MM.1S (cell line): ENCODE results near the gene SLC38A10.

Source experiments
- DNase-seq: peaks from one replicate; pipeline ENCODE4 v3.0.0-alpha.2; 2015
- H2AFZ ChIP-seq: fragments of 300-600 bp; sonication (generic); 2 replicates; pipeline ENCODE4 v1.6.0; 2016; ENCODE audit warnings: antibody characterized with exemption, low read length
- H3F3A ChIP-seq: fragments of 300-600 bp; sonication (generic); 2 replicates; pipeline ENCODE4 v1.6.1; 2016; ENCODE audit warnings: mild to moderate bottlenecking, antibody characterized with exemption, low read length, moderate library complexity, mixed read lengths; ENCODE audit not compliant: insufficient read depth
- H3K27ac ChIP-seq: fragments of 300-600 bp; sonication (generic); 2 replicates; pipeline ENCODE4 v1.5.1; 2016; ENCODE audit warnings: mild to moderate bottlenecking, low read length
- H3K27me3 ChIP-seq: fragments of 300-600 bp; sonication (generic); replicated peaks from 2 replicates; pipeline ENCODE4 v1.6.0; 2016; ENCODE audit warnings: low read length; ENCODE audit not compliant: insufficient read depth
- H3K36me3 ChIP-seq: fragments of 300-600 bp; sonication (generic); replicated peaks from 2 replicates; pipeline ENCODE4 v1.6.1; 2016; ENCODE audit warnings: mild to moderate bottlenecking, low read length, mixed read lengths; ENCODE audit not compliant: insufficient read depth
- H3K4me1 ChIP-seq: fragments of 300-600 bp; sonication (generic); 2 replicates; pipeline ENCODE4 v1.6.1; 2016; ENCODE audit warnings: low read length, mixed read lengths
- H3K4me2 ChIP-seq: fragments of 300-600 bp; sonication (generic); 2 replicates; pipeline ENCODE4 v1.6.0; 2016; ENCODE audit warnings: low read depth, low read length
- H3K4me3 ChIP-seq: fragments of 300-600 bp; sonication (generic); 2 replicates; pipeline ENCODE4 v1.5.1; 2016; ENCODE audit warnings: low read length, mixed read lengths
- H3K79me2 ChIP-seq: fragments of 300-600 bp; sonication (generic); 2 replicates; pipeline ENCODE4 v1.6.1; 2016; ENCODE audit warnings: mixed run types, low read length, mixed read lengths
- H3K9ac ChIP-seq: fragments of 300-600 bp; sonication (generic); 2 replicates; pipeline ENCODE4 v1.6.1; 2016; ENCODE audit warnings: low read length, mixed read lengths
- H3K9me2 ChIP-seq: fragments of 300-600 bp; sonication (generic); replicated peaks from 2 replicates; pipeline ENCODE4 v1.6.1; 2016; ENCODE audit warnings: mild to moderate bottlenecking, low read length, mixed read lengths; ENCODE audit not compliant: insufficient read depth
- H3K9me3 ChIP-seq: fragments of 300-600 bp; sonication (generic); replicated peaks from 2 replicates; pipeline ENCODE4 v1.6.1; 2016; ENCODE audit warnings: mild to moderate bottlenecking, low read length, mixed read lengths; ENCODE audit not compliant: insufficient read depth
- H4K20me1 ChIP-seq: fragments of 300-600 bp; sonication (generic); 2 replicates; pipeline ENCODE4 v1.6.1; 2016; ENCODE audit warnings: mild to moderate bottlenecking, low read length, moderate library complexity, mixed read lengths; ENCODE audit not compliant: insufficient read depth
- EZH2 ChIP-seq: fragments of 300-600 bp; sonication (generic); optimal IDR thresholded peaks from 2 replicates; pipeline ENCODE3; 2017; ENCODE audit warnings: low read depth, mild to moderate bottlenecking, antibody characterized with exemption, low read length, mixed read lengths
- EZH2phosphoT487 ChIP-seq: fragments of 300-600 bp; sonication (generic); IDR thresholded peaks from 2 replicates; pipeline ENCODE4 v1.6.1; 2018; ENCODE audit warnings: antibody characterized with exemption, low read length
- TF ChIP-seq, protein P1 (sequence below): fragments of 300-600 bp; sonication (generic); IDR thresholded peaks from 2 replicates; pipeline ENCODE4 v1.5.1; 2016; ENCODE audit warnings: antibody characterized with exemption, low read length, mixed read lengths

Gene SLC38A10

DNA sequence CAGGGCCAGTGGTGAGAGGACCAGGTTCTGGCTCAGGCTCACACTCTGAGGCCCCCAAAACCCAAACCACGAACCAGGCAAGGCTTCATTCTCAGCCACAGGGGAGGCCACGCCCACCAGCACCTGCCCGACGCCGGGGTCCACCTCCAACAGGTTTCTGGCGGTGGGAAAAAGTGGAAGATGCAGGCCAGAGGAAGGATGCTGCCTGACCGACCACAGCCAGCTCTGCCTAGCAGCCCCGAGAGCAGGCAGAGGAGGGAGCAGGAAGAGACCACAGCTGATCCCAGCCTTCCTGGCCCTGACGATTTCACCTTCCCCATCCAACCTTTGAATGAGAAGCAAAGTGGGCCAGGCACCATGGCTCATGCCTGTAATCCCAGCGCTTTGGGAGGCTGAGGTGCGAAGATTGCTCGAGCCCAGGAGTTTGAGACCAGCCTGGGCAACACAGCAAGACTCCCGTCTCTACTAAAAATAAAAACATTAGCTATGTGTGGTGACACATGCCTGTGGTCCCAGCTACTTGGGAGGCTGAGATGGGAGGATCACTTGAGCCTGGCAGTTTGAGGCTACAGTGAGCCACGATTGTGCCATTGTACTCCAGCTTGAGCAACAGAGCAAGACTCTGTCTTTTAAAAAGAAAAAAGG lies 30.7 kb upstream of the SLC38A10 start:
- H4K20me1 ChIP-seq, result no peaks in the 10 kb centered on the region
- no peaks in the 10 kb centered on the region for H3K36me3 ChIP-seq
- no peak overlapping the region for H2AFZ ChIP-seq
- no peak for DNase-seq
- H3K9ac ChIP-seq, result no peak overlapping the region
- H3F3A ChIP-seq, result peaks cover 9% of the 10 kb centered on the region; the same call in 1 of the 2 replicates
- TF ChIP-seq EZH2phosphoT487, result no peak
- no peak for TF ChIP-seq EZH2
- TF ChIP-seq, protein P1, sequence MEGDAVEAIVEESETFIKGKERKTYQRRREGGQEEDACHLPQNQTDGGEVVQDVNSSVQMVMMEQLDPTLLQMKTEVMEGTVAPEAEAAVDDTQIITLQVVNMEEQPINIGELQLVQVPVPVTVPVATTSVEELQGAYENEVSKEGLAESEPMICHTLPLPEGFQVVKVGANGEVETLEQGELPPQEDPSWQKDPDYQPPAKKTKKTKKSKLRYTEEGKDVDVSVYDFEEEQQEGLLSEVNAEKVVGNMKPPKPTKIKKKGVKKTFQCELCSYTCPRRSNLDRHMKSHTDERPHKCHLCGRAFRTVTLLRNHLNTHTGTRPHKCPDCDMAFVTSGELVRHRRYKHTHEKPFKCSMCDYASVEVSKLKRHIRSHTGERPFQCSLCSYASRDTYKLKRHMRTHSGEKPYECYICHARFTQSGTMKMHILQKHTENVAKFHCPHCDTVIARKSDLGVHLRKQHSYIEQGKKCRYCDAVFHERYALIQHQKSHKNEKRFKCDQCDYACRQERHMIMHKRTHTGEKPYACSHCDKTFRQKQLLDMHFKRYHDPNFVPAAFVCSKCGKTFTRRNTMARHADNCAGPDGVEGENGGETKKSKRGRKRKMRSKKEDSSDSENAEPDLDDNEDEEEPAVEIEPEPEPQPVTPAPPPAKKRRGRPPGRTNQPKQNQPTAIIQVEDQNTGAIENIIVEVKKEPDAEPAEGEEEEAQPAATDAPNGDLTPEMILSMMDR, result no peak
- H3K9me3 ChIP-seq, result no peaks in the 10 kb centered on the region
- peaks cover 42% of the 10 kb centered on the region for H3K27me3 ChIP-seq
- no peaks in the 10 kb centered on the region for H3K79me2 ChIP-seq
- H3K4me3 ChIP-seq, result no peak overlapping the region
- H3K9me2 ChIP-seq, result no peaks in the 10 kb centered on the region
- H3K4me2 ChIP-seq, result no peak overlapping the region
- no peak overlapping the region for H3K27ac ChIP-seq
- peaks cover 23% of the 10 kb centered on the region for H3K4me1 ChIP-seq

DNA sequence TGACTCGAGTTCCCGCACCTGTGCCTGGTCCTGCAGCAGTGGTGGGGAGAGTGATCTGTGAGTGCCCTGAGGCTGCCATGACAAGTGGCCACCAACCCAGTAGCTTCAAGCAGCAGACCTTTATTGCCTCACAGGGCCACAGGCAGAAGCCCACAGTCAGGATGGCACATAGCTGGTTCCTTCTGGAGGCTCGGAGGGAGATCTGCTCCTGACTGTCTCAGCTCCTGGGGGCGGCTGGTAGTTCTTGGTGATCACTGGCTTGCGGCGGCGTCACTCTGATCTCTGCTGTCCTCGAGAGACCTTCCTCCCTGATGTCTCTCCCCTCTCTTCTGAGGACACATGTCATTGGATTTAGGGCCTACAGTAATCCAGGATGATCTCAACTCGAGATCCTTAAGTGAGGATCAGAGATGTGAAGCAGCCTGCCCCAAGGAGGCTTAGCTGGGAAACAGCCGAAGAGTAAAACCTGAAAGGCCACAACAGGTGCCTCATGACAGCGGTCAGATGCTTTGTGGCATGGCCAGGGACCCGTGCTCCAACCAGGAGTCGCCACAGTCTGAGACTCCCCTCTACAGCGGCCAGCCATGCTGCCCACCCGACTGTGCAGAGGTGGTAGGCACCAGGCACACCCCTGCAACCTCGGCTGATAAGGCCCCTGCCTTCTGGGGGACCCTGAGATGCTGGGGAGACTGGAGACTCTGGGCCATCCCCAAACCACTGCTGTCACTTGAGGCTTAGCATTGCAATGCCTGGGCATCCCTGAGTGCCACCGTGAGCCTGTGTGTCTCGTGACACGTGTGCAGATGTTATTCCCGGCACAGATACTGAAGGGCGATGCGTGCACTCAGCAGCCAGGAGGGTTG lies 30.0 kb upstream of the SLC38A10 start:
- H3K4me1 ChIP-seq, result peaks cover 20% of the 10 kb centered on the region
- H3K9me3 ChIP-seq, result no peaks in the 10 kb centered on the region
- H2AFZ ChIP-seq, result no peak overlapping the region
- H3K36me3 ChIP-seq, result no peaks in the 10 kb centered on the region
- H3F3A ChIP-seq, result peaks cover 9% of the 10 kb centered on the region; the same call in 1 of the 2 replicates
- H3K79me2 ChIP-seq, result no peaks in the 10 kb centered on the region
- TF ChIP-seq, protein P1, result no peak
- TF ChIP-seq EZH2phosphoT487 (no peak), EZH2 (no peak)
- H3K27ac ChIP-seq, result no peak overlapping the region
- H4K20me1 ChIP-seq, result no peaks in the 10 kb centered on the region
- no peak overlapping the region for H3K4me3 ChIP-seq
- no peak overlapping the region for H3K4me2 ChIP-seq
- peaks cover 47% of the 10 kb centered on the region for H3K27me3 ChIP-seq
- H3K9me2 ChIP-seq, result no peaks in the 10 kb centered on the region
- DNase-seq, result no peak
- H3K9ac ChIP-seq, result no peak overlapping the region

DNA sequence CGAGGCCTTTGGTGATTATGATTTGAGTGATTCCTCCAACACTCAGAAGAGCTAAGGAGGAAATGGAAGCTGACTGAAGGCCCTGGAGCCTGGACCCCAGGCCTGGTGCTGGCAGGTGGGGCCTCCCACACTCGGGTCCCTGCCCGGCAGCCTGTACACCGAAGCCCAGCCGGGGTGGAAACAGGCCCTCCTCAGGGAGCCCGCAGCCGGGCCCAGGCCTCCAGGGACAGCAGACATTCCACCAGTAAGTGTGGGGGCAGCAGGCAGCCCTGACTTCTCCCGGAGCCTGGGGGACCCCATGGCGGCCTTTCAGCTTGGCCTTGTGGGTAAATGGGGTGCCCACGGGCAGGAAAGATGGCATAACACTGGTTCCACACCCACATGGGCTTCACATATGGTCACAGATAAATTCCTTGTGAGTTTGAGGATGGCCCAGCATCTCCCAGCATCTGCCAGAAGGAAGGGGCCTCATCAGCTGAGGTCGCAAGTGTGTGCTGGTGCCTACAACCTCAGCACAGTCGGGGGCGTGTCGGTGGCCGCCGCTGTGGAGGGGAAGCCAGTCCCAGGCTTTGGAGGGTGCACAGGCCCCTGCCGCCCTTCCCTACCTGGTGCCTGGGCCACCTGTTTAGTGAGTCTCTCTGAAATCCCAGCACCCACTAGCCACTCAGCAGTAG lies 29.2 kb upstream of the SLC38A10 start:
- H3K4me3 ChIP-seq, result no peak overlapping the region
- peaks cover 7% of the 10 kb centered on the region; the same call in 1 of the 2 replicates for H3F3A ChIP-seq
- H3K27me3 ChIP-seq, result peaks cover 55% of the 10 kb centered on the region
- no peak for TF ChIP-seq EZH2
- TF ChIP-seq, protein P1, result no peak
- TF ChIP-seq EZH2phosphoT487, result no peak
- no peak for DNase-seq
- H3K79me2 ChIP-seq, result no peaks in the 10 kb centered on the region
- no peak overlapping the region for H3K27ac ChIP-seq
- H3K9ac ChIP-seq, result no peak overlapping the region
- H3K4me2 ChIP-seq, result no peak overlapping the region
- H4K20me1 ChIP-seq, result no peaks in the 10 kb centered on the region
- H2AFZ ChIP-seq, result no peak overlapping the region
- H3K4me1 ChIP-seq, result peaks cover 12% of the 10 kb centered on the region
- no peaks in the 10 kb centered on the region for H3K36me3 ChIP-seq
- H3K9me2 ChIP-seq, result no peaks in the 10 kb centered on the region
- no peaks in the 10 kb centered on the region for H3K9me3 ChIP-seq
